AG09319 (cell line): ENCODE measurements around the gene ST6GALNAC1.
"Not testable (repeated sequence)": the region's sequence is repeated elsewhere in the genome, so short reads cannot be mapped to it uniquely, and the experiment has no call there.

ENCODE experiments used
- DNase-seq: peaks from one replicate; pipeline ENCODE4 v3.0.0-alpha.2; 2010; ENCODE audit warnings: low read depth; ENCODE audit errors: extremely low read depth
- TF ChIP-seq, protein P1 (sequence below): IDR thresholded peaks from 2 replicates; pipeline ENCODE4 v1.5.1; 2011; ENCODE audit warnings: low read depth, mild to moderate bottlenecking, inconsistent platforms, low read length, moderate library complexity

Gene ST6GALNAC1

DNA sequence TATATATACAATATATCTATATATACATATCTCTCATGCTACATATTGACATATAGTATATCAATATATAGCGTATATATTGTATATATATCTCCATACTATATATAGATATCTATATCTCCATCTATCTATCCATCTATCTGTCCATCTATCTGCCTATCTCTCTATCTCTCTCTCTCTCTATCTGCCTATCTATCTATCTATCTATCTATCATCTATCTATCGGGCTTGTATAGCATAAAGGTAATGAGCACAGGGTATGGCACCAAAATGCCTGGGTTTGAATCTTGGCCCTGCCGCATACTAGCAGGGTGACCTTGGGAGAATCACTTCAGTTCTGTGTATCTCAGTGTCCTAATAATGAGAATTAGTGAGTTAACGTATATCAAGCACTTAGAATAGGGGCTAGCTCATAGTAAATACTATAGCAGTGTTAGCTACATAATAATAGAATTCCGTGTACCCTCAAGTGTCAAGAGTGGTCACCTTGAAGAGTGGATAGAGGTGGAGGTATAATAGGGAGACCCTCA lies 1.5 kb downstream of the ST6GALNAC1 start:
- no peak for DNase-seq

GRCh38 chr17:76641501-76641900 lies 2.1 kb downstream of the ST6GALNAC1 start:
- TF ChIP-seq, protein P1, sequence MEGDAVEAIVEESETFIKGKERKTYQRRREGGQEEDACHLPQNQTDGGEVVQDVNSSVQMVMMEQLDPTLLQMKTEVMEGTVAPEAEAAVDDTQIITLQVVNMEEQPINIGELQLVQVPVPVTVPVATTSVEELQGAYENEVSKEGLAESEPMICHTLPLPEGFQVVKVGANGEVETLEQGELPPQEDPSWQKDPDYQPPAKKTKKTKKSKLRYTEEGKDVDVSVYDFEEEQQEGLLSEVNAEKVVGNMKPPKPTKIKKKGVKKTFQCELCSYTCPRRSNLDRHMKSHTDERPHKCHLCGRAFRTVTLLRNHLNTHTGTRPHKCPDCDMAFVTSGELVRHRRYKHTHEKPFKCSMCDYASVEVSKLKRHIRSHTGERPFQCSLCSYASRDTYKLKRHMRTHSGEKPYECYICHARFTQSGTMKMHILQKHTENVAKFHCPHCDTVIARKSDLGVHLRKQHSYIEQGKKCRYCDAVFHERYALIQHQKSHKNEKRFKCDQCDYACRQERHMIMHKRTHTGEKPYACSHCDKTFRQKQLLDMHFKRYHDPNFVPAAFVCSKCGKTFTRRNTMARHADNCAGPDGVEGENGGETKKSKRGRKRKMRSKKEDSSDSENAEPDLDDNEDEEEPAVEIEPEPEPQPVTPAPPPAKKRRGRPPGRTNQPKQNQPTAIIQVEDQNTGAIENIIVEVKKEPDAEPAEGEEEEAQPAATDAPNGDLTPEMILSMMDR = no peak
- DNase-seq = no peak

More for the DNA sequence above, 1.5 kb downstream of the ST6GALNAC1 start:
- TF ChIP-seq, protein P1 = no peak

DNA sequence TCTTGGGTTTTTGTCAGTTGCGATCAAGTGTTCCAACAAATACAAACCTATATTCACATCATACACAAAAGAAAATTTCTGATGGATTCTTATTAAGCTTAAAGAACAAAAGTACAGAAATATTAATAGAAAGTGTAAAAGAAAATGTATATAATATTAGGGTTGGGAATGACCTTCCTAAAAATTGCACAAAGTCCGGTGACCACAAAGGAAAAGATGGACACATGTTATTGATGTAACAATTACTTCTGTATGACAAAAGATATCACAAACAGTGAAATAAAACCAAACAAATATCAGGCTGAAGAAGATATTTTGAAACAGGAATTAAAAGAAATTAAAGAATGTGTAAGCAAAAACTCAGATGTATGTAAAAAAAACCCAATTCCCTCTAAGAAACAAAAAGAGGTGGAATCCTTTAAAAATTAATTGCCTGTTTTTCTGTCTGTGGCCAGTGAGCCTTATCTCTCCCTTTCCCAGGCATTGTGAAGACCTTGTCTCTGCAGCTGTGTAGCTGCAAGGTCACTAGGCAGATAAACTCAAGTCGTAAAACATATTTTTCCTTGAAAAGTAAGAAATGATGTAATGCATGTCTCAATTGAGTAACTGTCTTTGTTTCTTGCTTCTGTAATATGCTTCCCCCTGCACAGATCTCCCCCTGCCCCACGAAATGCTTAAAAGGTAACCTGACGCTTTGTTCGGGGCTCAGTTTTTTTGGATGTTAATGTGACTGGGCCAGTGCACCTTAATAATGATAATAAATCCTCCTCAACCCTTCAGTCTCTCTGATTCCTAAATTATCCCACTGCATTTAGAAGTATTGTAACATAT lies 2.8 kb downstream of the ST6GALNAC1 start:
- TF ChIP-seq, protein P1 = no peak
- DNase-seq = no peak

DNA sequence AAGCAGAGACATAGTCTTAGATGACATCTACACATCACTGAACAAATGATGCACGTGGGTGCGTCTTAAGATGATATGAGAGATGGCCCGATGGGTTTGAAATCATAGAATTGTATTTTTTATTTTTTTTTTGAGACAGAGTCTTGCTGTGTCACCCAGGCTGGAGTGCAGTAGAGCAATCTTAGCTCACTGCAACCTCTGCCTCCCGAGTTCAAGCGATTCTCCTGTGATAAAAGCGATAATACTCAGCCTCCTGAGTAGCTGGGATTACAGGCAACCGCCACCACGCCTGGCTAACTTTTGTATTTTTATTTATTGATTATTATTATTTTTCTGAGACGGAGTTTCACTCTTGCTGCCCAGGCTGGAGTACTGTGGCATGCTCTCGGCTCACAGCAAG lies 5.3 kb downstream of the ST6GALNAC1 start:
- TF ChIP-seq, protein P1 = no peak
- DNase-seq = no peak

DNA sequence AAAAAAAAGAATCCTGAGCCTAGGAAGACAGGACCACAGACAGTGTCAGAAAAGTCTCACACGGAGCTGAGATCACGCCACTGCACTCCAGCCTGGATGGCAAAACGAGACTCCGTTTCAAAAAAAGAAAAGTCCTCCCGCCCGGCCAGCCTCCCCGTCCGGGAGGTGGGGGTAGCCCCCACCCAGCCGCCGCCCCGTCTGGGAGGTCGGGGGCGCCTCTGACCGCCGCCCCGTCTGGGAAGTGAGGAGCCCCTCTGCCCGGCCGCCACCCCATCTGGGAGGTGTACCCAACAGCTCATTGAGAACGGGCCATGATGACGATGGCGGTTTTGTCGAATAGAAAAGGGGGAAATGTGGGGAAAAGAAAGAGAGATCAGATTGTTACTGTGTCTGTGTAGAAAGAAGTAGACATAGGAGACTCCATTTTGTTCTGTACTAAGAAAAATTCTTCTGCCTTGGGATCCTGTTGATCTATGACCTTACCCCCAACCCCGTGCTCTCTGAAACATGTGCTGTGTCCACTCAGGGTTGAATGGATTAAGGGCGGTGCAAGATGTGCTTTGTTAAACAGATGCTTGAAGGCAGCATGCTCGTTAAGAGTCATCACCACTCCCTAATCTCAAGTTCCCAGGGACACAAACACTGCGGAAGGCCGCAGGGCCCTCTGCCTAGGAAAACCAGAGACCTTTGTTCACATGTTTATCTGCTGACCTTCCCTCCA lies 6.9 kb downstream of the ST6GALNAC1 start:
- DNase-seq = not testable (repeated sequence)

DNA sequence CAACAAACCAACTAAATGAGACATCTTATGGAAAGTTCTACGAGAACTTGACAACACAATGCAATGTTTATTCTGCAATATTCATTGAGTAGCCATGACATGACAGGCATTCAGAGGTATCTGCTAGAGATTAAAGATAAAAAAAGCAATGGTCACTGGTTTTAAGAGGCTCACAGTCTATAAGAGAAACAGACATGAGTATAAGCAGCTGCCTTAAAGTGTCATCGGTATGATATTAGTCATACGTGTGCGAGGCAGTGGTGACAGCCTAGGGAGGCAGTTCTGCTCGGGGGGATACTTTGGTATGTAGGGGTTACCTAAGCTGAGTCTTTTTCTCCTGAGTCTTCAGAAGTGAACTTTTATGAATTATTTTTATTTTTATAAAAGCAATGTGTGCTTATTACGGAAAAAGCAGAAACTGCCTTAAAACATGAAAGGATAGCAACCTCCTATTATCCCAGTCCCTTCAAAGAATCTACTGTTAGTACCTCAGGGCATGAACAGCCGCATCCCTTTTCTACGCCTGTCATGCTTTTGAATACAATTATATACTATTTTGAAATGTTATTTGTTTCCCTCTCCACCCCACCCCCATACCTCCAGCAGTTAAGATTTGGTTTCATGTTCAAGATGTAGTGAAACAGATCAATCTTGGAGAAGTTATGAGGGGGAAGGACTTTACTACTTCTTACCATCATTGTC lies 7.7 kb downstream of the ST6GALNAC1 start:
- TF ChIP-seq, protein P1 = no peak
- no peak for DNase-seq

DNA sequence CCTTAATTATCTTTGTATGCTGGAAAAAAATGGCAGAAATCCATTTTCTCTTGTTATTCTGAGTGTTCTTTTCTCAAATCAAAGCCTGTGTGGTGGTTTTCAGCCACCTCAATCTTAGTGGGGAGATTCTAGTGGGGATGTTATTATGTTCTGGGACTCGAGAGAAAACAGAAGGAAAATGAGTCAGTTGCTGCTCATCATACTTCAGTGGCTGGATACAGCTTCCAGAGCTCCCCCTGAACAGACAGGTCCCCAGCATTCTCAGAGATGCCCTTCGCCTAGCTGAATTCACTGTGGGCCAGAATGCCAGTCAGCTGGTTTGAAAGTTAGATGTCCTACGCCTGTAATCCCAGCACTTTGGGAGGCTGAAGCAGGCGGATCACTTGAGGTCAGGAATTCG lies 8.5 kb downstream of the ST6GALNAC1 start:
- no peak for DNase-seq
- TF ChIP-seq, protein P1 = no peak
